Aorta (tissue), 5 donors: ENCODE results near the gene ENGASE. TPM values are rescaled to one million over a fixed set of nuclear protein-coding genes. Genes with fewer than 3 reads are reported as not detected.
"Not testable (repeated sequence)": the region's sequence is repeated elsewhere in the genome, so short reads cannot be mapped to it uniquely, and the experiment has no call there.

Source experiments
- ATAC-seq: fragments of 200-7000 bp; cut with Tn5 transposase; one replicate; pipeline ENCODE4 v1.9.1; 2022; ENCODE audit warnings: moderate library complexity; ENCODE audit not compliant: low FRiP score
- DNase-seq, 2 donors: peaks; one replicate each; pipeline ENCODE4 v3.0.0-alpha.2; 2020
- H3K27ac ChIP-seq, 2 donors: one replicate each; pipeline ENCODE4 v1.5.1; 2013; ENCODE audit warnings: low read length in 2 of 2, mild to moderate bottlenecking in 2 of 2, moderate library complexity in 2 of 2, control low read depth in 1 of 2, inconsistent platforms in 1 of 2, low read depth in 1 of 2
- H3K27me3 ChIP-seq, 2 donors: one replicate each; pipeline ENCODE4 v1.6.1; 2013; ENCODE audit warnings: control low read depth in 1 of 2, low read length in 1 of 2, mild to moderate bottlenecking in 1 of 2, moderate library complexity in 1 of 2; ENCODE audit not compliant: insufficient read depth in 2 of 2, control insufficient read depth in 1 of 2
- H3K36me3 ChIP-seq, 2 donors: one replicate each; pipeline ENCODE4 v1.6.1; 2013; ENCODE audit warnings: control low read depth in 1 of 2, low read length in 1 of 2, mild to moderate bottlenecking in 1 of 2; ENCODE audit not compliant: insufficient read depth in 2 of 2, control insufficient read depth in 1 of 2
- H3K4me1 ChIP-seq, 2 donors: one replicate each; pipeline ENCODE4 v1.6.1; 2013; ENCODE audit warnings: low read length in 2 of 2, control low read depth in 1 of 2, mild to moderate bottlenecking in 1 of 2, moderate library complexity in 1 of 2; ENCODE audit not compliant: insufficient read depth in 2 of 2, control insufficient read depth in 1 of 2
- H3K4me3 ChIP-seq, 2 donors: one replicate each; pipeline ENCODE4 v1.5.1; 2013; ENCODE audit warnings: low read length in 2 of 2, control low read depth in 1 of 2, mild to moderate bottlenecking in 1 of 2
- H3K9me3 ChIP-seq: one replicate; pipeline ENCODE4 v1.6.1; 2013; ENCODE audit warnings: mild to moderate bottlenecking, low read length; ENCODE audit not compliant: control insufficient read depth
- WGBS, 2 donors: extraction: QIAGEN DNeasy Blood & Tissue Kit; methylation state at CpG; one replicate each; pipeline ENCODE4 v1.1.7; 2013; 5-methylcytosine and 5-hydroxymethylcytosine counted together
- intact Hi-C, 2 donors: fragments of 100-400 bp; cut with DNase I; formaldehyde crosslinking; loops; one replicate each; pipeline versions ENCODE4 v1.14.2 to v1.15.0; 2022
- polyA plus RNA-seq, 2 donors: library from polyadenylated mRNA; stranded (reverse); fragments of 200-250 nt; gene quantifications; one replicate each; pipeline ENCODE4 v1.2.3, GENCODE V29; 2013
- total RNA-seq, 2 donors: library from RNA; stranded (reverse); fragmentation: NEBNext Ultra II Directional; extraction: Animal tissue kit (Norgen Biotek cat#: 25700); gene quantifications; one replicate each; pipeline ENCODE4 v1.2.1, GENCODE V29; 2021
- donor health status: healthy with polysubstance abuse.
- donor health status: Bipolar disorder and iron deficiency.
- donor health status: DM: no; HTN: no; CAD: no.
- donor health status: DM: no; HTN: no; CAD: no.
- donor health status: DM: yes; HTN: yes; CAD: no.

ENGASE gene
- total and polyA plus RNA-seq, 4 donors = 7.0 to 60.5 (median 51.6) TPM

- intact Hi-C loops = loop anchor here (10.0 kb wide), 1 partner anchor 46 kb away; the partner anchor contains the start of gene C1QTNF1 (in 2 of the 2)
- 81 to 89% methylated on average over 6 of the region's 6 CpGs for WGBS, 2 donors
- Histone ChIP-seq H3K36me3 (no peaks in the 10 kb centered on the region), H3K4me3 (no peak overlapping the region), H3K9me3 (no peaks in the 10 kb centered on the region), H3K27ac (no peak overlapping the region), H3K27me3 (no peaks in the 10 kb centered on the region), H3K4me1 (no peaks in the 10 kb centered on the region)
- no peak for ATAC-seq
- DNase-seq = peak in 1 of 2 donors; percentile 35
These were observed 3.4 kb upstream of the ENGASE start for GRCh38 chr17:79071161-79071740.

GRCh38 chr17:79072544-79072943 is 2.1 kb upstream of the ENGASE start:
- no peak for ATAC-seq
- Histone ChIP-seq H3K4me1 (no peaks in the 10 kb centered on the region), H3K27me3 (no peaks in the 10 kb centered on the region), H3K27ac (no peak overlapping the region), H3K4me3 (no peak overlapping the region), H3K36me3 (no peaks in the 10 kb centered on the region), H3K9me3 (no peaks in the 10 kb centered on the region)
- intact Hi-C loops = loop anchor here (10.0 kb wide), 1 partner anchor 48 kb away; the partner anchor contains the start of gene C1QTNF1 (in 2 of the 2)
- 92 to 96% methylated on average over 10 of the region's 10 CpGs for WGBS, 2 donors
- DNase-seq = peak; percentile 41 to 75

GRCh38 chr17:79073016-79073705 is 1.5 kb upstream of the ENGASE start:
- Histone ChIP-seq H3K4me1 (no peaks in the 10 kb centered on the region), H3K36me3 (no peaks in the 10 kb centered on the region), H3K27ac (no peak overlapping the region), H3K27me3 (no peaks in the 10 kb centered on the region), H3K9me3 (no peaks in the 10 kb centered on the region), H3K4me3 (no peak overlapping the region)
- intact Hi-C loops = loop anchor here (10.0 kb wide), 1 partner anchor 48 kb away; the partner anchor contains the start of gene C1QTNF1 (in 2 of the 2)
- WGBS, 2 donors = 69 to 73% methylated on average over 8 of the region's 8 CpGs
- ATAC-seq (no peak), DNase-seq (peak; percentile 9 to 49)

- Histone ChIP-seq H3K27ac (no peak overlapping the region), H3K4me1 (no peaks in the 10 kb centered on the region), H3K36me3 (no peaks in the 10 kb centered on the region), H3K4me3 (no peak overlapping the region), H3K27me3 (no peaks in the 10 kb centered on the region), H3K9me3 (no peaks in the 10 kb centered on the region)
- ATAC-seq (peak; percentile 36), DNase-seq (peak; percentile 55 to 77)
- intact Hi-C loops = loop anchor here (10.0 kb wide), 1 partner anchor 49 kb away; the partner anchor contains the start of gene C1QTNF1 (in 2 of the 2)
- 49 to 50% methylated on average over 6 of the region's 6 CpGs for WGBS, 2 donors
These were observed 927 bp upstream of the ENGASE start for GRCh38 chr17:79073706-79074088.

GRCh38 chr17:79074121-79074648 is 439 bp upstream of the ENGASE start:
- not testable (repeated sequence) for H3K27me3 ChIP-seq, H3K36me3 ChIP-seq, ATAC-seq, H3K9me3 ChIP-seq, H3K27ac ChIP-seq, H3K4me1 ChIP-seq, H3K4me3 ChIP-seq
- intact Hi-C loops = loop anchor here (10.0 kb wide), 1 partner anchor 49 kb away; the partner anchor contains the start of gene C1QTNF1 (in 2 of the 2)
- 69 to 72% methylated on average over 22 of the region's 22 CpGs for WGBS, 2 donors
- DNase-seq = peak in 1 of 2 donors; percentile 78

- no peaks in the 10 kb centered on the region for H3K9me3 ChIP-seq
- H3K4me3 ChIP-seq = peak overlapping the region; percentile 61 to 62
- H3K36me3 ChIP-seq = no peaks in the 10 kb centered on the region
- DNase-seq (no peak), ATAC-seq (no peak)
- H3K27me3 ChIP-seq = no peaks in the 10 kb centered on the region
- 8 to 9% methylated on average over 6 of the region's 6 CpGs for WGBS, 2 donors
- no peaks in the 10 kb centered on the region for H3K4me1 ChIP-seq
- intact Hi-C loops = loop anchor here (10.0 kb wide), 1 partner anchor 51 kb away; the partner anchor contains the start of gene C1QTNF1 (in 2 of the 2)
- H3K27ac ChIP-seq = no peak overlapping the region
These were observed 774 bp downstream of the ENGASE start for GRCh38 chr17:79075446-79075750.

GRCh38 chr17:79075861-79076406 is 1.3 kb downstream of the ENGASE start:
- intact Hi-C loops = loop anchor here (10.0 kb wide), 1 partner anchor 51 kb away; the partner anchor contains the start of gene C1QTNF1 (in 2 of the 2)
- H3K4me3 ChIP-seq = peak overlapping the region in 1 of 2 donors; percentile 62
- DNase-seq = peak; percentile 11 to 23

GRCh38 chr17:79077587-79077986 is 3.0 kb downstream of the ENGASE start:
- Histone ChIP-seq H3K4me1 (no peaks in the 10 kb centered on the region), H3K9me3 (no peaks in the 10 kb centered on the region), H3K36me3 (no peaks in the 10 kb centered on the region), H3K27ac (no peak overlapping the region), H3K27me3 (no peaks in the 10 kb centered on the region), H3K4me3 (no peak overlapping the region)
- intact Hi-C loops = loop anchor here (10.0 kb wide), 1 partner anchor 53 kb away; the partner anchor contains the start of gene C1QTNF1 (in 2 of the 2)
- DNase-seq (peak; percentile 27 to 74), ATAC-seq (no peak)
- 80 to 85% methylated on average over 12 of the region's 12 CpGs for WGBS, 2 donors

More at GRCh38 chr17:79075861-79076406, 1.3 kb downstream of the ENGASE start:
- no peak for ATAC-seq
- Histone ChIP-seq H3K9me3 (no peaks in the 10 kb centered on the region), H3K27me3 (no peaks in the 10 kb centered on the region), H3K4me1 (no peaks in the 10 kb centered on the region), H3K27ac (no peak overlapping the region), H3K36me3 (no peaks in the 10 kb centered on the region)
- WGBS, 2 donors = 87 to 91% methylated on average over 9 of the region's 9 CpGs
